Measurements from ENCODE around the gene SLC4A4.

GRCh38 chr4:71307729-71308128 is 31.1 kb upstream of the SLC4A4 start:
- TF ChIP-seq CTCF (IDR thresholded peaks at IDR 0.05) (no peak), POLR2A (IDR thresholded peaks at IDR 0.05) (no peak)
